Liver (tissue), 9 donors: ENCODE results near the gene IKBKE. TPM values are rescaled to one million over a fixed set of nuclear protein-coding genes. Genes with fewer than 3 reads are reported as not detected.

ENCODE experiments used
- DNase-seq: peaks from one replicate; pipeline ENCODE4 v3.0.0-alpha.2; 2017; ENCODE audit warnings: low spot score
- H3K27ac ChIP-seq, 2 donors: one replicate each; pipeline ENCODE4 v1.7.0; 2013; ENCODE audit warnings: inconsistent platforms in 2 of 2, low read length in 2 of 2, control low read depth in 1 of 2, low read depth in 1 of 2, mild to moderate bottlenecking in 1 of 2
- H3K27me3 ChIP-seq, 4 donors: one replicate each; pipeline versions ENCODE4 v1.6.1 to v1.7.0; 2013; ENCODE audit warnings: low read length in 3 of 4, inconsistent platforms in 1 of 4, mild to moderate bottlenecking in 1 of 4, moderate library complexity in 1 of 4; ENCODE audit not compliant: control insufficient read depth in 4 of 4, insufficient read depth in 4 of 4
- H3K36me3 ChIP-seq, 4 donors: one replicate each; pipeline versions ENCODE4 v1.6.1 to v1.7.0; 2013; ENCODE audit warnings: low read length in 3 of 4, mild to moderate bottlenecking in 3 of 4, low read depth in 1 of 4, moderate library complexity in 1 of 4; ENCODE audit not compliant: control insufficient read depth in 4 of 4, insufficient read depth in 3 of 4
- H3K4me1 ChIP-seq, 4 donors: one replicate each; pipeline versions ENCODE4 v1.6.1 to v1.7.0; 2013; ENCODE audit warnings: low read length in 3 of 4, mild to moderate bottlenecking in 3 of 4, moderate library complexity in 1 of 4; ENCODE audit not compliant: control insufficient read depth in 4 of 4, insufficient read depth in 4 of 4
- H3K4me3 ChIP-seq, 3 donors: one replicate each; pipeline versions ENCODE4 v1.6.1 to v1.7.0; 2013; ENCODE audit warnings: low read length in 3 of 3, control low read depth in 1 of 3, low read depth in 1 of 3, mild to moderate bottlenecking in 1 of 3
- H3K9ac ChIP-seq, 2 donors: one replicate each; pipeline ENCODE4 v1.7.0; 2013; ENCODE audit warnings: low read length in 2 of 2, mild to moderate bottlenecking in 2 of 2, moderate library complexity in 2 of 2, control low read depth in 1 of 2, low read depth in 1 of 2
- H3K9me3 ChIP-seq, 4 donors: one replicate each; pipeline versions ENCODE4 v1.6.1 to v1.7.0; 2013; ENCODE audit warnings: low read length in 3 of 4; ENCODE audit not compliant: control insufficient read depth in 4 of 4
- EGR1 ChIP-seq, 2 donors: IDR thresholded peaks; 2 replicates each; pipeline ENCODE4 v1.6.1; 2016 to 2018; ENCODE audit warnings: antibody characterized with exemption in 2 of 2, low read depth in 2 of 2
- FOXA1 ChIP-seq: IDR thresholded peaks from 2 replicates; pipeline ENCODE4 v1.6.1; 2016; ENCODE audit warnings: antibody characterized with exemption
- FOXA2 ChIP-seq: IDR thresholded peaks from 2 replicates; pipeline ENCODE4 v1.6.1; 2016; ENCODE audit warnings: antibody characterized with exemption
- GABPA ChIP-seq, 2 donors: IDR thresholded peaks in 1 of 2; conservative IDR thresholded peaks in 1 of 2; 2 replicates each; pipeline ENCODE4 v1.6.1; 2016; ENCODE audit warnings: antibody characterized with exemption in 2 of 2, mild to moderate bottlenecking in 1 of 2, moderate library complexity in 1 of 2
- HNF4G ChIP-seq: IDR thresholded peaks from 2 replicates; pipeline ENCODE4 v1.6.1; 2016; ENCODE audit warnings: antibody characterized with exemption
- JUND ChIP-seq, 2 donors: IDR thresholded peaks; 2 replicates each; pipeline ENCODE4 v1.6.1; 2016; ENCODE audit warnings: antibody characterized with exemption in 2 of 2
- RAD21 ChIP-seq, 2 donors: IDR thresholded peaks; 2 replicates each; pipeline ENCODE4 v1.6.1; 2016; ENCODE audit warnings: antibody characterized with exemption in 2 of 2, mild to moderate bottlenecking in 2 of 2
- REST ChIP-seq: IDR thresholded peaks from 2 replicates; pipeline ENCODE4 v1.6.1; 2016; ENCODE audit warnings: antibody characterized with exemption, mild to moderate bottlenecking
- RXRA ChIP-seq, 2 donors: IDR thresholded peaks; 2 replicates each; pipeline ENCODE4 v1.6.1; 2017 to 2018; ENCODE audit warnings: antibody characterized with exemption in 2 of 2, mild to moderate bottlenecking in 1 of 2
- SP1 ChIP-seq: IDR thresholded peaks from 2 replicates; pipeline ENCODE4 v1.6.1; 2018; ENCODE audit warnings: antibody characterized with exemption, mild to moderate bottlenecking
- TAF1 ChIP-seq: conservative IDR thresholded peaks from 2 replicates; pipeline ENCODE4 v1.6.1; 2016; ENCODE audit warnings: antibody characterized with exemption, mild to moderate bottlenecking
- YY1 ChIP-seq: IDR thresholded peaks from 2 replicates; pipeline ENCODE4 v1.6.1; 2016; ENCODE audit warnings: antibody characterized with exemption, mild to moderate bottlenecking
- ZBTB33 ChIP-seq: IDR thresholded peaks from 2 replicates; pipeline ENCODE4 v1.6.1; 2016; ENCODE audit warnings: antibody characterized with exemption
- WGBS: extraction: QIAGEN DNeasy Blood & Tissue Kit; methylation state at CpG from one replicate; pipeline ENCODE4 v1.1.7; 2013; 5-methylcytosine and 5-hydroxymethylcytosine counted together
- polyA plus RNA-seq, 2 donors: library from polyadenylated mRNA; stranded (reverse) in 1 of 2; unstranded in 1 of 2; fragments of 200-250 nt in 1 of 2; fragments of >200 nt in 1 of 2; fragmentation: Nextera tagmentation in 1 of 2; extraction: Ambion mirVana in 1 of 2; gene quantifications; one replicate each; pipeline versions ENCODE4 v1.2.1 to v1.2.3, GENCODE V29; 2013 to 2015
- total RNA-seq, 2 donors: library from RNA; depleted of rRNA; stranded (reverse); fragments of >200 nt; gene quantifications; one replicate each; pipeline ENCODE4 v1.2.3, GENCODE V29; 2014
- TF ChIP-seq, protein P1 (sequence below): fragments of 150-350 bp; IDR thresholded peaks from 2 replicates; pipeline ENCODE4 v1.5.1; 2017; ENCODE audit warnings: improper control_type of control experiment, low read depth, low read length; ENCODE audit not compliant: missing input control
- TF ChIP-seq, protein P2 (sequence below): IDR thresholded peaks from 2 replicates; pipeline ENCODE4 v1.6.1; 2016; ENCODE audit warnings: antibody characterized with exemption
- TF ChIP-seq, protein P3 (sequence below): IDR thresholded peaks from 2 replicates; pipeline ENCODE4 v1.6.1; 2016; ENCODE audit warnings: antibody characterized with exemption
- donor health status: healthy.
- donor health status: healthy.
- donor health status: healthy.
- donor health status: healthy.
- donor health status: healthy.

The IKBKE gene
- total and polyA plus RNA-seq, 4 donors = 0.81 to 3.9 (median 1.5) TPM

DNA sequence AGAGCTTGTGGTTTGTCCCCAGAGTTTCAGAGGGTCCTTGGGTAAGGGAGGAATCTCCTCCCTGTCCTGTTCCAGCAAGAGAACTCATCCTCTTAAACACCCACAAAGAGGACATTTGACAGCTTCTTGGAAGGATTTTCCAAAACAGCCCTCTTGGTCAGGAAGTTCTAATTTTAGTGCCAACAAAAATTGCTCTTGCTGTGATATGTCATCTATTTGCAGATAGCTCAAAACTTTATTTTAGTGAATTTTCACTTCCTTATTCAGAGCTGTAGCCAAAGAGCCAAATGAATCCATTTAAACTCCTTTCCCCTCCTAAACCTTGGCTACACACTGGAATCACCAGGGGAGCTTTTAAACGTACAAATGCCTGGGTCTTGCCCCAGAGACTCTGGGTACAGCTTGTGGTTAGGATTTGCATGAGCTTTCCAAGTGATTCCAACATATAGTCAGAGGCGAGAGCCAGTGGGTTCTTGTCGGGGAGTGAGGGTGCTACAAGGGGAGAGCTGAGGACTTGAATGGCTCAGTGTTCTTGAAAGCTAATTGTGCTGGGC, 25.3 kb downstream of the IKBKE start:
- H3K4me1 ChIP-seq = peaks cover 0 to 17% (median 3%) of the 10 kb centered on the region in 4 donors

More for the DNA sequence above, 25.3 kb downstream of the IKBKE start:
- Histone ChIP-seq H3K27me3 (no peaks in the 10 kb centered on the region), H3K4me3 (no peak overlapping the region), H3K36me3 (no peaks in the 10 kb centered on the region), H3K9me3 (no peaks in the 10 kb centered on the region), H3K9ac (no peak overlapping the region), H3K27ac (no peak overlapping the region)
- no peak for DNase-seq
- TF ChIP-seq, protein P1, sequence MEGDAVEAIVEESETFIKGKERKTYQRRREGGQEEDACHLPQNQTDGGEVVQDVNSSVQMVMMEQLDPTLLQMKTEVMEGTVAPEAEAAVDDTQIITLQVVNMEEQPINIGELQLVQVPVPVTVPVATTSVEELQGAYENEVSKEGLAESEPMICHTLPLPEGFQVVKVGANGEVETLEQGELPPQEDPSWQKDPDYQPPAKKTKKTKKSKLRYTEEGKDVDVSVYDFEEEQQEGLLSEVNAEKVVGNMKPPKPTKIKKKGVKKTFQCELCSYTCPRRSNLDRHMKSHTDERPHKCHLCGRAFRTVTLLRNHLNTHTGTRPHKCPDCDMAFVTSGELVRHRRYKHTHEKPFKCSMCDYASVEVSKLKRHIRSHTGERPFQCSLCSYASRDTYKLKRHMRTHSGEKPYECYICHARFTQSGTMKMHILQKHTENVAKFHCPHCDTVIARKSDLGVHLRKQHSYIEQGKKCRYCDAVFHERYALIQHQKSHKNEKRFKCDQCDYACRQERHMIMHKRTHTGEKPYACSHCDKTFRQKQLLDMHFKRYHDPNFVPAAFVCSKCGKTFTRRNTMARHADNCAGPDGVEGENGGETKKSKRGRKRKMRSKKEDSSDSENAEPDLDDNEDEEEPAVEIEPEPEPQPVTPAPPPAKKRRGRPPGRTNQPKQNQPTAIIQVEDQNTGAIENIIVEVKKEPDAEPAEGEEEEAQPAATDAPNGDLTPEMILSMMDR = no peak
- no peak for TF ChIP-seq FOXA1
- TF ChIP-seq JUND (IDR thresholded peaks at IDR 0.05) = no peak
- no peak for TF ChIP-seq RAD21 (IDR thresholded peaks at IDR 0.05)
- no peak for TF ChIP-seq HNF4G
- no peak for TF ChIP-seq SP1
- TF ChIP-seq YY1 = no peak
- TF ChIP-seq ZBTB33 = no peak
- TF ChIP-seq GABPA (IDR thresholded peaks at IDR 0.05 in 1 of 2, conservative IDR thresholded peaks at IDR 0.05 in 1 of 2) = no peak
- no peak for TF ChIP-seq TAF1
- no peak for TF ChIP-seq RXRA (IDR thresholded peaks at IDR 0.05)
- TF ChIP-seq, protein P2, sequence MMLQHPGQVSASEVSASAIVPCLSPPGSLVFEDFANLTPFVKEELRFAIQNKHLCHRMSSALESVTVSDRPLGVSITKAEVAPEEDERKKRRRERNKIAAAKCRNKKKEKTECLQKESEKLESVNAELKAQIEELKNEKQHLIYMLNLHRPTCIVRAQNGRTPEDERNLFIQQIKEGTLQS = no peak
- no peak for TF ChIP-seq FOXA2
- TF ChIP-seq, protein P3, sequence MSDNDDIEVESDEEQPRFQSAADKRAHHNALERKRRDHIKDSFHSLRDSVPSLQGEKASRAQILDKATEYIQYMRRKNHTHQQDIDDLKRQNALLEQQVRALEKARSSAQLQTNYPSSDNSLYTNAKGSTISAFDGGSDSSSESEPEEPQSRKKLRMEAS = no peak
- TF ChIP-seq REST = no peak
- TF ChIP-seq EGR1 (IDR thresholded peaks at IDR 0.05; ENCODE audit: low read depth in 2 of 2) = no peak
- 76% methylated on average over 3 of the region's 3 CpGs for WGBS
